DOHH2 (cell line): ENCODE results near the gene CRMP1.

ENCODE experiments used
- H3F3A ChIP-seq: fragments of 200-600 bp; sonication (generic), shearing (Covaris generic); 2 replicates; pipeline ENCODE4 v1.6.0; 2016; ENCODE audit warnings: antibody characterized with exemption, mild to moderate bottlenecking; ENCODE audit not compliant: control insufficient read depth, insufficient read depth
- H3K27ac ChIP-seq: fragments of 200-600 bp; sonication (generic); 2 replicates; pipeline ENCODE4 v1.5.1; 2014; ENCODE audit warnings: low read depth, mild to moderate bottlenecking, low read length, moderate library complexity
- H3K27me3 ChIP-seq: fragments of 200-600 bp; sonication (generic); 2 replicates; pipeline ENCODE4 v1.6.1; 2014; ENCODE audit warnings: mild to moderate bottlenecking, low read length, mixed read lengths; ENCODE audit not compliant: control insufficient read depth
- H3K36me3 ChIP-seq: fragments of 200-600 bp; sonication (generic); 2 replicates; pipeline ENCODE4 v1.6.1; 2014; ENCODE audit warnings: mild to moderate bottlenecking, low read length, moderate library complexity, mixed read lengths; ENCODE audit not compliant: control insufficient read depth
- H3K4me1 ChIP-seq: fragments of 200-600 bp; sonication (generic); 2 replicates; pipeline ENCODE4 v1.6.1; 2014; ENCODE audit warnings: mild to moderate bottlenecking, low read length, mixed read lengths; ENCODE audit not compliant: control insufficient read depth
- H3K4me2 ChIP-seq: fragments of 200-600 bp; sonication (generic); 2 replicates; pipeline ENCODE4 v1.6.0; 2014; ENCODE audit warnings: mild to moderate bottlenecking, low read length, moderate library complexity
- H3K4me3 ChIP-seq: fragments of 200-600 bp; sonication (generic); 2 replicates; pipeline ENCODE4 v1.5.1; 2014; ENCODE audit warnings: mild to moderate bottlenecking, low read length, mixed read lengths
- H3K79me2 ChIP-seq: fragments of 200-600 bp; sonication (generic); 2 replicates; pipeline ENCODE4 v1.6.1; 2014; ENCODE audit warnings: mild to moderate bottlenecking, low read length, mixed read lengths; ENCODE audit not compliant: control insufficient read depth
- H3K9me2 ChIP-seq: fragments of 200-600 bp; sonication (generic); replicated peaks from 2 replicates; pipeline ENCODE4 v1.6.1; 2014; ENCODE audit warnings: mild to moderate bottlenecking, low read length, mixed read lengths; ENCODE audit not compliant: control insufficient read depth
- H3K9me3 ChIP-seq: fragments of 200-600 bp; sonication (generic); 2 replicates; pipeline ENCODE4 v1.6.1; 2014; ENCODE audit warnings: antibody characterized with exemption, low read length, mixed read lengths; ENCODE audit not compliant: control insufficient read depth, insufficient read depth
- H4K20me1 ChIP-seq: fragments of 200-600 bp; sonication (generic); 2 replicates; pipeline ENCODE4 v1.6.0; 2014; ENCODE audit warnings: low read depth, mild to moderate bottlenecking, antibody characterized with exemption, low read length, moderate library complexity; ENCODE audit not compliant: control insufficient read depth, insufficient read depth
- EZH2phosphoT487 ChIP-seq: fragments of 200-600 bp; sonication (generic); IDR thresholded peaks from 2 replicates; pipeline ENCODE4 v1.6.1; 2017; ENCODE audit warnings: borderline replicate concordance, mild to moderate bottlenecking, antibody characterized with exemption, low read length, moderate library complexity, mixed read lengths
- TF ChIP-seq, protein P1 (sequence below): fragments of 200-600 bp; sonication (generic); IDR thresholded peaks from one replicate; pipeline ENCODE4 v1.5.1; 2014; ENCODE audit warnings: antibody characterized with exemption, mild to moderate bottlenecking, low read depth, low read length; ENCODE audit not compliant: poor library complexity, severe bottlenecking

CRMP1 gene

DNA sequence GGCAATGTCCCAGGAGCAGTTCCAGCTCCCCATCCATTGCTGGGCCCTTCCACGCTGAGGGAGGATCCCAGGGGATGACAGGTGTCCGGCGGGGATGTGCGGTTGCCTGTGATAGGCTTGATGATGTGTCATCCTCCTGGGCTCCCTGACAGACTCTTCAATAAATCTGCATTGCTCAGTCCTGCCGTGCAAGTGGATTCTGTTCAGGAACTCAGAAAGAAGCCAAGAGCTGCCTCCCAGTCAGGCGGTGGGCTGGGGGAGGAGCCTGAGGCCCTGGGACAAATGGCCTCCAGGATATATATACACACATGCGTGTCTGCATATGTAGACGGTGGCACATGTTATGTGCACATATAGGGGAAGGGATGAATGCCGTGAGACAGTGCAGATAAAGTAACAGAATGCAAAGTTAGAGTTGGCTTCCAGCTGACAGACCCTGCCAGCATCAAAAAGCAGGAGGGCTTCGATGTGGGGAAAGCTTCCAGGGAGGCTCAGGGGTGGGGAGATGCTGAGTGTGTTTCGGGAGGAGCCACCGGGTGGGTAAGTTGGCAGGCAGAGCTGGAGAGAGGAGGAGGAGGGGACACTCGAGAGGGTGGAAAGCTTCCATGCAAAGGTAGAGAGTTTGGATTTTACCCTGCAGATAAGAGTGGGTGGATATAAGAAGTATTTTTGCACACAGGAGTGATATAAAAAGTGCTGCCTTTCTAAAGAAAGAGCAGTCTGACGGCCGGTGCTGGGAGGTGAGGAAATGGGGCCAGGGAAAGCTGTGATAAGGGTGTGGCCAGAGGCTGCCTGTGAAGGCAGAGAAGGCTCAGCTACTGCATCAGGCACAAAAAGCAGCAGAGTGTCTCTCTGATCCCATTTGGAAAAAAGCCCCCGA is 28.5 kb upstream of the CRMP1 start:
- Histone ChIP-seq H3K79me2 (no peaks in the 10 kb centered on the region), H3K36me3 (no peaks in the 10 kb centered on the region), H3K27me3 (no peaks in the 10 kb centered on the region), H3K4me1 (no peaks in the 10 kb centered on the region), H3K4me2 (no peak overlapping the region), H3K9me2 (no peaks in the 10 kb centered on the region), H4K20me1 (no peaks in the 10 kb centered on the region), H3K4me3 (no peak overlapping the region), H3K9me3 (no peaks in the 10 kb centered on the region), H3K27ac (no peak overlapping the region), H3F3A (no peaks in the 10 kb centered on the region)
- TF ChIP-seq, protein P1, sequence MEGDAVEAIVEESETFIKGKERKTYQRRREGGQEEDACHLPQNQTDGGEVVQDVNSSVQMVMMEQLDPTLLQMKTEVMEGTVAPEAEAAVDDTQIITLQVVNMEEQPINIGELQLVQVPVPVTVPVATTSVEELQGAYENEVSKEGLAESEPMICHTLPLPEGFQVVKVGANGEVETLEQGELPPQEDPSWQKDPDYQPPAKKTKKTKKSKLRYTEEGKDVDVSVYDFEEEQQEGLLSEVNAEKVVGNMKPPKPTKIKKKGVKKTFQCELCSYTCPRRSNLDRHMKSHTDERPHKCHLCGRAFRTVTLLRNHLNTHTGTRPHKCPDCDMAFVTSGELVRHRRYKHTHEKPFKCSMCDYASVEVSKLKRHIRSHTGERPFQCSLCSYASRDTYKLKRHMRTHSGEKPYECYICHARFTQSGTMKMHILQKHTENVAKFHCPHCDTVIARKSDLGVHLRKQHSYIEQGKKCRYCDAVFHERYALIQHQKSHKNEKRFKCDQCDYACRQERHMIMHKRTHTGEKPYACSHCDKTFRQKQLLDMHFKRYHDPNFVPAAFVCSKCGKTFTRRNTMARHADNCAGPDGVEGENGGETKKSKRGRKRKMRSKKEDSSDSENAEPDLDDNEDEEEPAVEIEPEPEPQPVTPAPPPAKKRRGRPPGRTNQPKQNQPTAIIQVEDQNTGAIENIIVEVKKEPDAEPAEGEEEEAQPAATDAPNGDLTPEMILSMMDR = no peak
- TF ChIP-seq EZH2phosphoT487 = no peak

DNA sequence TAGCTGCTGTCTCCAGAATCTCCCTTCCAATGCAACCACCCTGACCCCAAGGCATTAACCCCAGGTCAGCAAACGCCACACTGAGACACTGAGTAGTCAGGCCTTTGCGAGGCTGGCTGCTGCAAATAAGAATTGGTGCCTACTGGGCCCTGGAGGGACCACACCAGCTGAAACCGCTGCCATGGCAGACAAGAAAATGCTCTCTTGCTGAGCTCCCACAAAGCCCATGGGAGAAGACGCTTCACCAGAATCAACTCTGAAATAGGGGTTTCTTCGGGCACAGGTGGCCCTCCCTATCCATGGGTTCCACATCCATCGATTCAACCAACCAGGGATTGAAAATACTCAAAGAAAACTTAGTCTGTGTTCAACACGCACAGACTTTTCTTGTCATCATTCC is 26.7 kb upstream of the CRMP1 start:
- Histone ChIP-seq H3K79me2 (no peaks in the 10 kb centered on the region), H3K27ac (no peak overlapping the region), H3K4me2 (no peak overlapping the region), H4K20me1 (no peaks in the 10 kb centered on the region), H3K27me3 (no peaks in the 10 kb centered on the region), H3K4me1 (no peaks in the 10 kb centered on the region), H3K4me3 (no peak overlapping the region), H3F3A (no peaks in the 10 kb centered on the region), H3K9me3 (no peaks in the 10 kb centered on the region), H3K9me2 (no peaks in the 10 kb centered on the region), H3K36me3 (no peaks in the 10 kb centered on the region)
- TF ChIP-seq, protein P1 = no peak
- TF ChIP-seq EZH2phosphoT487 = no peak

DNA sequence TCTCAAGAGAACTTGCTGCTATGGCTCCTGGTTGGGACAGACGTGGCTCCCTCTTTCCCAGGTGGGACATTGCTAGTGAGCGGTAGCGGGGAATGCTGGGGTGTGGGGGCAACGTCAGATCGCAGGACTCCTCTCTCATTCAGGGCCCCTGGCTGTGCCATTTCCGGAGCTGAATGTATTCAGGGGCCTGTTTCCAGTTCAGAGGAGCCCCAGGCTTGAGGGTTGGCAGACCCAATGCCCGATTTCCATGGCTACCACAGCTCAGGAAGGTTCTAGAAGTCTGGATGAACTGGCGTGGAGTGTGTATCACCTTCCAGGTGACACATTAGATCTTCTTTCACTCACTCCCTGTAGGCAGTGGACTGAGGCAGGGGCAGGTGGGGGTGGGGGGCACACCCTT is 26.2 kb upstream of the CRMP1 start:
- H3K36me3 ChIP-seq = no peaks in the 10 kb centered on the region
- no peaks in the 10 kb centered on the region for H3K9me2 ChIP-seq
- no peak for TF ChIP-seq EZH2phosphoT487
- TF ChIP-seq, protein P1 = no peak
- no peaks in the 10 kb centered on the region for H3K4me1 ChIP-seq
- H3F3A ChIP-seq = no peaks in the 10 kb centered on the region
- no peaks in the 10 kb centered on the region for H3K79me2 ChIP-seq
- H3K27me3 ChIP-seq = no peaks in the 10 kb centered on the region
- no peaks in the 10 kb centered on the region for H3K9me3 ChIP-seq
- no peak overlapping the region for H3K27ac ChIP-seq
- no peak overlapping the region for H3K4me2 ChIP-seq
- H4K20me1 ChIP-seq = no peaks in the 10 kb centered on the region
- no peak overlapping the region for H3K4me3 ChIP-seq
